Fibroblast of lung (primary cell): Measurements from ENCODE around the gene RET. TPM values are rescaled to one million over a fixed set of nuclear protein-coding genes. Genes with fewer than 3 reads are reported as not detected.

Source experiments
- DNase-seq, 2 donors: peaks; one replicate each; pipeline versions ENCODE4 v3.0.0 to v3.0.0-alpha.2; 2010; ENCODE audit warnings: low read depth in 2 of 2
- H2AFZ ChIP-seq: 2 replicates; pipeline ENCODE4 v1.5.1; 2012; ENCODE audit warnings: low read length, control low read depth, inconsistent platforms
- H3K27ac ChIP-seq: 2 replicates; pipeline ENCODE4 v1.5.1; 2011; ENCODE audit warnings: low read length, control low read depth; ENCODE audit not compliant: insufficient read depth
- H3K27me3 ChIP-seq: 2 replicates; pipeline ENCODE4 v1.5.1; 2011; ENCODE audit warnings: mild to moderate bottlenecking, low read length; ENCODE audit not compliant: control insufficient read depth, insufficient read depth
- H3K36me3 ChIP-seq: 2 replicates; pipeline ENCODE4 v1.5.1; 2011; ENCODE audit warnings: low read length; ENCODE audit not compliant: control insufficient read depth, insufficient read depth
- H3K4me1 ChIP-seq: 2 replicates; pipeline ENCODE4 v1.5.1; 2011; ENCODE audit warnings: low read length; ENCODE audit not compliant: control insufficient read depth, insufficient read depth; ENCODE audit errors: extremely low read depth
- H3K4me2 ChIP-seq: 2 replicates; pipeline ENCODE4 v1.5.1; 2011; ENCODE audit warnings: low read length, control low read depth; ENCODE audit not compliant: insufficient read depth; ENCODE audit errors: extremely low read depth
- H3K4me3 ChIP-seq, 4 experiments: fragments of 200-600 bp in 1 of 4; sonication (generic) in 1 of 4; replicated peaks in 1 of 4; 2 replicates each; pipeline ENCODE4 v1.5.1; 2011 to 2016; ENCODE audit warnings: low read length in 4 of 4, low read depth in 3 of 4, mild to moderate bottlenecking in 3 of 4, control low read depth in 2 of 4, inconsistent platforms in 1 of 4, mixed read lengths in 1 of 4; ENCODE audit not compliant: insufficient read depth in 1 of 4; ENCODE audit errors: control extremely low read depth in 1 of 4
- H3K79me2 ChIP-seq: 2 replicates; pipeline ENCODE4 v1.5.1; 2012; ENCODE audit warnings: mild to moderate bottlenecking, low read length, inconsistent platforms; ENCODE audit not compliant: control insufficient read depth, insufficient read depth
- H3K9ac ChIP-seq: 2 replicates; pipeline ENCODE4 v1.5.1; 2011; ENCODE audit warnings: mild to moderate bottlenecking, low read length, control low read depth; ENCODE audit not compliant: insufficient read depth
- H3K9me3 ChIP-seq: 2 replicates; pipeline ENCODE4 v1.5.1; 2012; ENCODE audit warnings: low read depth, low read length; ENCODE audit not compliant: control insufficient read depth, insufficient read depth
- H4K20me1 ChIP-seq: 2 replicates; pipeline ENCODE4 v1.5.1; 2011; ENCODE audit warnings: low read length; ENCODE audit not compliant: control insufficient read depth, insufficient read depth; ENCODE audit errors: extremely low read depth
- EZH2 ChIP-seq: IDR thresholded peaks from 2 replicates; pipeline ENCODE4 v1.5.1; 2012; ENCODE audit warnings: low read length, control low read depth, mild to moderate bottlenecking; ENCODE audit errors: missing control alignments
- polyA plus RNA-seq, 2 donors: library from polyadenylated mRNA; depleted of rRNA in 1 of 2; stranded (reverse) in 1 of 2; unstranded in 1 of 2; fragments of >200 nt; gene quantifications; 2 replicates each; pipeline ENCODE4 v1.2.1, GENCODE V29; 2011 to 2012; ENCODE audit warnings: missing spikeins in 1 of 2
- total RNA-seq: library from RNA; depleted of rRNA; stranded (reverse); fragments of >200 nt; gene quantifications from 2 replicates; pipeline ENCODE4 v1.2.1, GENCODE V29; 2014
- TF ChIP-seq, protein P1 (sequence below), 2 donors: IDR thresholded peaks in 1 of 2; conservative IDR thresholded peaks in 1 of 2; 1 replicate in 1 of 2; 2 replicates in 1 of 2; pipeline ENCODE4 v1.5.1; 2011 to 2012; ENCODE audit warnings: low read length in 2 of 2, control low read depth in 1 of 2, inconsistent platforms in 1 of 2, low read depth in 1 of 2, mild to moderate bottlenecking in 1 of 2

Gene RET
- total and polyA plus RNA-seq, 2 donors (not counting 1 experiment from before 2014, with no cell fraction given) = 0.08 to 0.83 TPM

- Histone ChIP-seq H3K27me3 (no peaks in the 10 kb centered on the region), H3K27ac (no peak overlapping the region), H3K36me3 (no peaks in the 10 kb centered on the region), H3K9me3 (no peaks in the 10 kb centered on the region), H3K9ac (no peak overlapping the region), H4K20me1 (no peaks in the 10 kb centered on the region), H2AFZ (no peak overlapping the region), H3K4me1 (peaks cover 13% of the 10 kb centered on the region), H3K79me2 (no peaks in the 10 kb centered on the region), H3K4me2 (no peak overlapping the region), H3K4me3 (no peak overlapping the region)
- TF ChIP-seq, protein P1, sequence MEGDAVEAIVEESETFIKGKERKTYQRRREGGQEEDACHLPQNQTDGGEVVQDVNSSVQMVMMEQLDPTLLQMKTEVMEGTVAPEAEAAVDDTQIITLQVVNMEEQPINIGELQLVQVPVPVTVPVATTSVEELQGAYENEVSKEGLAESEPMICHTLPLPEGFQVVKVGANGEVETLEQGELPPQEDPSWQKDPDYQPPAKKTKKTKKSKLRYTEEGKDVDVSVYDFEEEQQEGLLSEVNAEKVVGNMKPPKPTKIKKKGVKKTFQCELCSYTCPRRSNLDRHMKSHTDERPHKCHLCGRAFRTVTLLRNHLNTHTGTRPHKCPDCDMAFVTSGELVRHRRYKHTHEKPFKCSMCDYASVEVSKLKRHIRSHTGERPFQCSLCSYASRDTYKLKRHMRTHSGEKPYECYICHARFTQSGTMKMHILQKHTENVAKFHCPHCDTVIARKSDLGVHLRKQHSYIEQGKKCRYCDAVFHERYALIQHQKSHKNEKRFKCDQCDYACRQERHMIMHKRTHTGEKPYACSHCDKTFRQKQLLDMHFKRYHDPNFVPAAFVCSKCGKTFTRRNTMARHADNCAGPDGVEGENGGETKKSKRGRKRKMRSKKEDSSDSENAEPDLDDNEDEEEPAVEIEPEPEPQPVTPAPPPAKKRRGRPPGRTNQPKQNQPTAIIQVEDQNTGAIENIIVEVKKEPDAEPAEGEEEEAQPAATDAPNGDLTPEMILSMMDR (conservative IDR thresholded peaks at IDR 0.05 in 1 of 2, IDR thresholded peaks at IDR 0.05 in 1 of 2; ENCODE audit: low read depth in 1 of 2, low read length in 2 of 2) = no peak
- no peak for TF ChIP-seq EZH2
- peak in 1 of 2 donors; percentile 22 for DNase-seq
These were observed 50.6 kb downstream of the RET start for GRCh38 chr10:43127442-43127841.

GRCh38 chr10:43128331-43128730 is 51.5 kb downstream of the RET start:
- Histone ChIP-seq H3K9ac (no peak overlapping the region), H3K4me1 (peaks cover 13% of the 10 kb centered on the region), H3K9me3 (no peaks in the 10 kb centered on the region), H2AFZ (no peak overlapping the region), H3K27me3 (no peaks in the 10 kb centered on the region), H3K4me3 (no peak overlapping the region), H3K79me2 (no peaks in the 10 kb centered on the region), H4K20me1 (no peaks in the 10 kb centered on the region), H3K36me3 (no peaks in the 10 kb centered on the region), H3K4me2 (no peak overlapping the region), H3K27ac (no peak overlapping the region)
- DNase-seq = no peak
- TF ChIP-seq, protein P1 (conservative IDR thresholded peaks at IDR 0.05 in 1 of 2, IDR thresholded peaks at IDR 0.05 in 1 of 2; ENCODE audit: low read depth in 1 of 2, low read length in 2 of 2) = no peak
- TF ChIP-seq EZH2 = no peak

- no peak overlapping the region for H3K4me3 ChIP-seq
- no peak overlapping the region for H3K9ac ChIP-seq
- H3K27me3 ChIP-seq = no peaks in the 10 kb centered on the region
- H4K20me1 ChIP-seq = no peaks in the 10 kb centered on the region
- DNase-seq = peak; percentile 96 to 98
- H2AFZ ChIP-seq = peak overlapping the region; percentile 65
- no peaks in the 10 kb centered on the region for H3K36me3 ChIP-seq
- H3K4me1 ChIP-seq = peaks cover 13% of the 10 kb centered on the region
- H3K27ac ChIP-seq = peak overlapping the region; percentile 50
- no peaks in the 10 kb centered on the region for H3K79me2 ChIP-seq
- TF ChIP-seq, protein P1 (conservative IDR thresholded peaks at IDR 0.05 in 1 of 2, IDR thresholded peaks at IDR 0.05 in 1 of 2; ENCODE audit: low read depth in 1 of 2, low read length in 2 of 2) = no peak
- no peak for TF ChIP-seq EZH2
- H3K4me2 ChIP-seq = peak overlapping the region; percentile 77
- H3K9me3 ChIP-seq = no peaks in the 10 kb centered on the region
These were observed 52.3 kb downstream of the RET start for GRCh38 chr10:43128958-43129706.
